ENCODE measurements around the gene DNAH2.

DNAH2 gene

GRCh38 chr17:7880076-7880868, 162.7 kb downstream of the DNAH2 start:
- no peak for DNase-seq (ENCODE audit: low read depth)

GRCh38 chr17:7881276-7882054, 163.9 kb downstream of the DNAH2 start:
- DNase-seq (ENCODE audit: low read depth) = no peak

GRCh38 chr17:7882068-7882467, 164.5 kb downstream of the DNAH2 start:
- DNase-seq (ENCODE audit: low read depth) = no peak

GRCh38 chr17:7882629-7883028, 165.1 kb downstream of the DNAH2 start:
- no peak for DNase-seq (ENCODE audit: low read depth)

All from stromal cell of bone marrow (primary cell).